Activated CD4-positive, alpha-beta T cell treated with anti-CD3 and anti-CD28 coated beads, Interleukin-2, Interleukin-4, amounts not matched to agents 100 ng/mL and 50 ng/mL, durations not matched to agents 16 hours and 8 hours (primary cell): ENCODE results near the gene ACSS1.
A peak's percentile ranks its signal among the peaks of the same experiment; 100 is the strongest.

Experiments used
- DNase-seq: peaks from one replicate; pipeline ENCODE4 v3.0.0-alpha.2; 2020; ENCODE audit warnings: low spot score

Gene ACSS1

DNA sequence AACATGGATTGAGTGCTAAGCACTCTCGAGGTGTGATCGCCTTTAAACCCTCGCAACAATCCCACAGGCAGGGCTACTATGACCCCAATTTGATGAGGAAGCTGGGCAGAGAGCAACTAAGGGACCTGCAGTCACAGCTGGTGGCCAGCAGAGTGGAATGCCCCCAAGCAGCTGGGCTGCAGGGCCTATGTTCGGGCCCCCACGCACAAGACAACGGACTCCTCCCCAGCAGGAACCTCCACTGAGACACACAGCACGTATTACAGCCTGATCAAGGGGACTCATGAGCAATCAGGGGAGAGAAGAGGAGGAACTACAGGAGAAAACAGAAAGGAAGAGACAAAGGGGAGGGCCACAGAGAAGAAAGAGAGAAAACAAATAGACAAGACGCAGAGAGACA is 87.2 kb downstream of the ACSS1 start:
- no peak for DNase-seq

DNA sequence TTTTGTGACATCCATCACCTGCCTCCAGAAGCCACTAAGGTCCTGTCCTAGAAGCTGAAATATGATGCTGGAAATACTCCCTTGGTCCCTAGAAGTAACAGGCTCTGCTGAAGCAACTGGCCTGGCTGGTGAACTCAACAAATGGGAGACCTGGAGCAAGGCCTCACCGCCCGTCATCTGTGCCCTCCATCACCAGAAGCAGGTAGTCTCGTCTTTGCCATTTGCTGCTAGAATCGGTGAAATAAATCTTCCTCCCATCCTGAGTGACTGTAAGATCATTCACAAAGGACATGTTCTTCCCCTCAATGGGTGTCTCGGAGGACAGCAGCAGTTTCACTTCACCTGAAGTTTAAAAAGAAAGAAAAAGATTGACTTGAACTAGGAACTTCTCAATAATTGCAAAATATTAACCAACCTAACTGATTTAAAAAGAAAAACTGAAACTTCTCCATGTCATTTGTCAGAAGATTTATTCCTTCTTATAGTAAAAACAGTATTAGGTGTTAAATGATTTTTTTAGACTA is 87.8 kb downstream of the ACSS1 start:
- no peak for DNase-seq

DNA sequence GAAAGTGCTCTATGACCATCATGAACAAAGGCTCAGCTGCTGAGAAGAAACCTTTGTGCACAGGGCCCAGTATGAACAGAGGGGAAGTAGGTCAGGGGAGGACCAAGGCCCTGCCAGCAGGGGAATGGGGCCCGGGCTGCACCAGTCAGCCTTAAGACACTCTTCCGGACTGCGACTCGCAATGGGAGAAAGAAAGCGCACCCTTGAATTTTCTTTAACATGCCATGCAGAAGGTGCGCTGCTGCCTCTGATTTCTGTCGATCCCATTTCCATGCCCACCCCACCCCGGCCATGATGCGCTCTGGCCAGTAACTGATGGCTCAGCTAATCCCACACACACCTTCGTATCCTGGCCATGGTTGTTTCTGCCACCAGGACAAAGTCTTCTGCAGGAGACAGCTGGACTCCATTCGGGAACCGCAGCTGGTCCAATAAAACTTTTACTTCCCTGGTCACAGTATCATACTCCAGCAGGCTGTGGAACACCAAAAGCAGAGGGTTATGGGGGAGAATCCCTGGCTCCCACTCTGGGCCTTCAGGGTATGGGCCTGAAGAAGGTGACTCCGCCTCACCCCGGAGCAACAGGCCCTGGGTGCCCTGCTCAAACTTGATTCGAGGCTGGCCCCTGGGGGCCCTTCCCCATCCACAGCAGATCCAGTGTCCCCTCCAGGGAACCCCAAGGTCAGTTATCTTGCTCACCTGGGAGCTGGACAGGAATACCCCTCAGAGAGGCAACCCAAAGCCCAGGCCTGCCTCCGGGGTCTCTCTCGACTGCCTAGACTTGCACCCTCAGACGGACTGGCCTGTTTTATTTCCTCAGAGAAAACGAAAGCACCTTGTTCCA is 88.5 kb downstream of the ACSS1 start:
- no peak for DNase-seq

DNA sequence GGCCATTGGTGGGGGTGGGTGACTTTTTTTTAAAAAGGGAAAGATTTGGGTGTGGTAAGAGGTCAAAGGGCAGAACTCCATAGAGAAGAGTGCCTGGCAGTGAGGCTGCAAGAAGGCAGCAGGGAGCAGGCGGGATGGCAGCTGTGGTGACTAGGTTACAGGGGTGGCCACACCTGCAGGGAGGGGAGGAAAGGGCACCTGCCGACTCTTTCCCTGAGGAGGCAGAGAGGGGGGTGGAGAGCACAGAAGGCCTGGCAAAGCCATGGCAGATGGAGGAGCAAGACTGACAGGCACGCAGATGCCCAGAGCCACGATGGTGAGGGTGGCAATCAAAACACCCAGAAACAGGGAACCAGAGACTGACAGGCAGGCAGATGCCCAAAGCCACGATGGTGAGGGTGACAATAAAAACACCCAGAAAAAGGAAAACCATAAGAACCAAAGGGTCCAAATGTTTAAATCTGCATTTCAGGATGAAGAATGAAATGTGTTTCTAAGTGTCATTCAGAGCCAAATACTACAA is 89.6 kb downstream of the ACSS1 start:
- DNase-seq, result no peak

DNA sequence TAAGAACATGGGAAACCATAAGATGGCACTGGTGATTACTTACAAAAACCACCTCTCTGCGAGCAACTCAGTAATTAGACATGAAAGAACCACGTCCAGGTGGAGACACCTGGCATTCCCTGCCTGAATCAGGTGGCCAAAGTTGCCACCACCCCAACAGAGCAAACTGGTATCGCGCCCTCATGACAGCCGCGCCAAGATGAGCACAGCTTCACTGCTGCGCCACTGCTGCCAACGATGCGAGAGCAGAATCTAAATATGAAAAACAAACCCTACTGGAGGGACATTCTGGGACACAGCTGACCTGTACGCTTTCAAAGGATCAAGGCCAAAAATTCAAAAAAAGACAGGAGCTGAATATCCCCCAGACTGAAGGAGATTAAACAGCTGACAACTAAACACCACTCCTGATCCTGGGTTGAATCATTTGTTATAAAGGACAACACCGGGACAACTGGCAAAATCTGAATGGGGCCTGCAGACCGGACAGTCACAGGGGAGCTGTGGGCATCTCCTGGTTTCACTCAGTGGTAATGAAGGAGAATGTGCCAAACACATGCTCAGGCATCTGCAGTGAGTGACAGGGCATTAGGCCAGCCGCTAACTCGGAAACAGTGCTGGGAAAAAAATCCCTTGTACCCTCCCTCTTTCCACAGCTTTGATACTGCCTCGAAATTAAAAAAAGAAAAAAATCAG is 91.5 kb downstream of the ACSS1 start:
- DNase-seq, result no peak

DNA sequence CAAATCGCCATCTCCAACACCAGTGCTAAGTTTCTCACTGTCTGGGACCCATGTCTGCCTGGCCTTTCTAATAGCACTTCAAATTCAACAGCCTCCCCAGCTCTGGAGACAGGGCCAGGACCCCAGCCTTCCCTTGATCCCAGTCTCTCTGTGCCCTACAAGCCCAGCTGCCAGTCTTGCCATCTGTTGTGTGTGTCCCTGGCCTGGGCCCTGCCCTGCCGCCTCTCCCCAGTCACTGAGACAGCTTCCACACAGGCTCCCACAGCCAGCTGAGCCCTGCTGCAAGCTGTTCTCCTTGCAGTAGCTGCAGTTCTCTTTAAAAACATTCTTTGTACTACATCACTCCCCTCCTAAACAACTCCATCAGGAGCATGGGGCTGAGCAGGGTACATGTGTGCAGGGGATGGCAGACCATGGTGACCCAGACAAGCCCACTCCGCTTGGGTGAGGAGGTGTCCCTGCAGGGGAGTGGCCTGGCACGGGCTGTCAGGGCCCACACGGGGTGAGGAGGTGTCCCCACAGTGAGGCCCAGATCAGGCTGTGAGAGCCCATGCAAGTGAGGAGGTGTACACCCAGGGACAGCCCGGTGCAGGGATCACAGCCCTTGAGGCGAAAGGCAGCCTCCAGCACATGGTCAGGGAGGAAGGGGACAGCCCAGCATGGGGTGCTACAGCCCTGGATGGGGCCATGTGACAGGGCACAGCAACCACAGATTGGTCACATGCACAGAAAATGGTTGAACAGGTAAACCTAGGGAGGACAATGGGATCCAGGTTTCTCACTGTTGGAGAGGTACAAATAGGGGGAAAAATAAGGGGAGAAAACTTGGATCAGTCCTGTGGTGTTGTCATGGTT is 92.6 kb downstream of the ACSS1 start:
- no peak for DNase-seq

DNA sequence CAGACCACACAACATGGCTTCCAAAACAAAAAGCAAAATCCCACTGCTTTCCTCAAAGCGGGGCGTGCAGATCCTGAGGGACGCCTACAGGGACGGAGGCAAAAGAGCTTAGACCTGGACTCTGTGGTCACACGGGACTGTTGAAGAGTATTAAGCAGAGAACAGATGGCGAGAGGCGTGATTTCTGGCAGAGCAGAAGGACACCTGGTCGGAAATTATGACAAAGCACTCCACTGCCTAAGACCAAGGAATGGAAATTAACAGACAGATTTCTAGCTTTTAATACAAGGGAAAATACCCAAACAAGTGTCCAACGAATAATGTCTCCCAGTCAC is 93.5 kb downstream of the ACSS1 start:
- no peak for DNase-seq

DNA sequence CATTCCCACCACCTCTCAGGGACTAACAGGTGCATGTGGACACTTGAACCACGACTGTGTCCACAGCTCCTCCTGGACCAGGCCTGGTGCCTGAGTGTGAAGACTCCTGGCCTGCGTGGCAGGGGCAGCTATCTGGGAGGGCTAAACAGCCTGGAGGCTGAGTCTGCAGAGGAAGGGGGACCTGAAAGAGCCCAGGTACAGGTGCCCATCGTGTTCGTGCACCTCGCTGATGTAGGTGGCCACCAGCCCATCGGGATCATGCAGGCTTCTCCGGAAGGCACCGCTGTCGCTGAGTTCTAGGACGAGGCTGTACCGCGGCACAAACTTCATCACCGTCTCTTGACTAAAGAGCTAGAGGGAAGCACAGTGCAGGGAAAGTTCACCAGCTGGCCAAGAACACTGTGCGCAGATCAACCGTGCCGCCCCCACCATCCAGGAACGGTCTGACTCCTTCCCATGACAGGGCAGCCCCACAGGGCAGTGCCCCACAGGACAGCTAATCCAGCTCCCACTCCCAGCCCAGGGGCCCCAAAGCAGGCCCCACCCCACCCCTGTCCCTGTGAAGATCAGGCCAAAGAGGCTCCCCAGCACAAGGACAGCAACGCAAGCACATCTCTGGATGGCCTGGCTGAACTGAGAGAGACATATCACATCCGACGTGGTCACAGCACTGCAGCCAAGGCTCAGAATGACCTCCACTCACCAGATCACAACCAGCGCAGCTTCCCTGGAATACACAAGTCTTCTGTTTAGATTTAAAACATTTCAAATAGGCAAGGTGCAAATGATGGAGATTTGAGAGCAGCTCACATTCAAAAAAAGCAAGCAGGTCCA is 94.0 kb downstream of the ACSS1 start:
- DNase-seq, result no peak

DNA sequence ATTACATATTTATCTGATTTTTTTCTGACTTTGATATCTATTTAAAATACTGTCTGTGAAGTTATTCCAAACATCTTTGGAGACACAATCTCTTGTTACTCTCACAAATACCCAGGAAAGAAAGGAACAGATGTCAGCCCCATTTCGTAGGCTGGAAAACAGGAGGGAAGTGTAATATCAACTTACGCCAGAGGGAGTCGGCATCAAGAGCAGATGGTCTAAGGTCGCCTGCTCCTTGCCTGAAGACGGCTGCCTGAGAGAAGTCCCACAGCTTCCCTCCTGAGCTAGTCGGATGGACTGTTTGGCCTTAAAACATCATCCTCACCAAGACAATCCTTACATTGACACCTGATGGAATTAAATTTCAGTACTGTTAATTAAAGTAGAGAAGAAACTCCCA is 95.4 kb downstream of the ACSS1 start:
- no peak for DNase-seq

DNA sequence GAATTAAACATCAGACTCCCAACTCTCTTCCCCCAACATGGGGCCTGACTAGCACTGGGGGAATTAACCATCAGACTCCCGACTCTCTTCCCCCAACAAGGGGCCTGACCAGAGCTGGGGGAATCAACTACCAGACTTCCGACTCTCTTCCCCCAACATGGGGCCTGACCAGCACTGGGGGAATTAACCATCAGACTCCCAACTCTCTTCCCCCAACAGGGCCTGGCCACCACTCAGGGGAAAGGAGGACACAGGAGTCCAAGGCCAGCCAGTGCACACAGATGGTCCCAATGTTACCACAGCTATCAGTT is 95.8 kb downstream of the ACSS1 start:
- DNase-seq, result no peak

DNA sequence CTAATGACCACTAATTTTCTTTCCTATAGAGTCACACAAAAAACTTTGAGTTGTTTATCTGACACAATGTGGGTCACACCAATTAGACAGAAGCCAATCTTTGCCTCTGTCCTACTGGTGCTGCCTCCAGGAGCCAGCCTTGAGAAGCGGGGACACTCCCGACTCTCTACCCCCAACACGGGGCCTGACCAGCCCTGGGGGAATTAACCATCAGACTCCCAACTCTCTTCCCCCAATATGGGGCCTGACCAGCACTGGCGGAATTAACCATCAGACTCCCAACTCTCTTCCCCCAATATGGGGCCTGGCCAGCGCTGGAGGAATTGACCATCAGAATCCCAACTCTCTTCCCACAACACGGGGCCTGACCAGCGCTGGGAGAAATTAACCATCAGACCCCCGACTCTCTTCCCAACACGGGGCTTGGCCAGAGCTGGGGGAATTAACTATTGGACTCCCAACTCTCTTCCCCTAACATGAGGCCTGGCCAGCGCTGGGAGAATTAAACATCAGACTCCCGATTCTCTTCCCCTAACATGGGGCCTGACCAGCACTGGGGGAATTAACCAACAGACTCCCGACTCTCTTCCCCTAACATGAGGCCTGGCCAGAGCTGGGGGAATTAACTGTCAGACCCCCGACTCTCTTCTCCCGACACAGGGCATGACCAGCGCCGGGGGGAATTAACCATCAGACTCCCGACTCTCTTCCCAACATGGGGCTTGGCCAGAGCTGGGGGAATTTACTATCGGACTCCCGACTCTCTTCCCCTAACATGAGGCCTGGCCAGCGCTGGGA is 96.4 kb downstream of the ACSS1 start:
- no peak for DNase-seq

DNA sequence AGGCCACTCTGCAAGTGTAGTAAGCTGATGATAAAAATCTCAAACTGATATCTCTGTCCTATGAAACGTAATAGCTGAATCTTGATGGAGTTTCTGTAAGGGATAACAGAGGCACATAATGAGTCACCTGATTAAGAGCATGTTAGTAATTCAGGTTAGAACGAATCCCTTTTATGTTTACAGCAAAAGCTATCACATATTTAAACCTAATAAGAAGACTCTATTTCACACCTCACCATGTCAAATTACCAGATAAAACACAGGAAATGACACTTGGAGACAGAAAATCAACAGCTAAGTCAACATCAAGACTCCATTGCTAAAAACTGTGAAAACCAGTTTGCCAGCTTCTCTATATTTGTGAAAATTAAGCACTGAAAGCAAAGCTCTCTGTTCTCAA is 97.1 kb downstream of the ACSS1 start:
- DNase-seq, result peak; percentile 25

DNA sequence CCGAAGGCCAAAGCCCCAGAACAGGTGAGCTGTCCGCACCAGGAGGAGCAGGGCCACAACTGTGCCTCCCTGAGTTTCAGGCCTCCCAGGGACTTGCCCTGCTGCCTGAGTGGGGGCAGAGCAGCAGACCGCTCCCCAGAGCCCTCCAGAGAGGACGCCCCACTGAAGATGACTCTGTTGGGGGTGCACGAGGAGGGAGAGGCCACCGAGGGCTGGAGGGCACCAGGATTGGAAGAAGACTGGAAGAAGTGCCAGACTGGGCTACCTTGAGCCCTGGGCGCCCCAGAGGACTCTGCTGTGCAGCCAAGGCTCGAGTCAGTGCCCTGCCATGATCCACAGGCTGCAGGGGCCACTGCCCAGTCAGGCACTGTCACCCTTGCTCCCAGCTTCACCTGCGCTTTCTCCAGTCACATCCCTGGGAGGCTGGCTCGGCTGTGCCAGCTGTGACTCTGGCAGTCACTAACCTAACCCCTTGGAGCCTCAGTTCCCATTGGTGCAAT is 97.6 kb downstream of the ACSS1 start:
- DNase-seq, result no peak

DNA sequence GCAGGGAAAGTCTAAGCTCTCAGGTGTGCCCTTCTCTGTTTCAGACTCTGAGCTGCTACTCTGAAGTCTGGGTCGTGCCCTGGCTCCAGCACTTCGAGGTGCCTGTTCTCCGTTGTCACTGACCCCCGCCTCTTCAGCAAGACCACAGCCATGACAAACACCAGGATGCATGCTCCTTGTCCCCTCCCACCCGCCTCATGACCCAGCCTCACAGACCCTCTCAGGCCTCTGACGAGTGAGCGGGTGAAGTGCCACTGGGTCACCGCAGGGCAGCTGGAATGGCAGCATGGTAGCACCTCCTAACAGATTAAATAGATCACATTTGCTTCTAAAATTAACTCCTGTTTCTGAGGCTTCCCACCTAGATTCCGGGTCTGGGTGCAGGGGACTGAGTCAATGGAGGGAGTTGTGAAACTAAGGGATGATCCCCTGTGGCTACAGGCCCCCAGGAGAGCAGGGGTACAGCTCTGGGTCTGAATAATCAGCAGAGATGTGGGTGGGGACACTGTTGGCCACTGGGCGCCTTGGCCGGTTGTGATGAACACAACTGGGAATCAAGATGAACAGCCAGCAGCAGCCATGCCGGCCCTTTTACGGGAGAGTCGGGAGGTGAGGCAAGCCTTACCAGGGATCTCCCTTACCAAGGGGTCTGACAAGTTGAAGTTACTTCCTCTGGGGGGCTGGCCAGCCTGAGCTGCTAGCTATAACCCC is 98.2 kb downstream of the ACSS1 start:
- no peak for DNase-seq

DNA sequence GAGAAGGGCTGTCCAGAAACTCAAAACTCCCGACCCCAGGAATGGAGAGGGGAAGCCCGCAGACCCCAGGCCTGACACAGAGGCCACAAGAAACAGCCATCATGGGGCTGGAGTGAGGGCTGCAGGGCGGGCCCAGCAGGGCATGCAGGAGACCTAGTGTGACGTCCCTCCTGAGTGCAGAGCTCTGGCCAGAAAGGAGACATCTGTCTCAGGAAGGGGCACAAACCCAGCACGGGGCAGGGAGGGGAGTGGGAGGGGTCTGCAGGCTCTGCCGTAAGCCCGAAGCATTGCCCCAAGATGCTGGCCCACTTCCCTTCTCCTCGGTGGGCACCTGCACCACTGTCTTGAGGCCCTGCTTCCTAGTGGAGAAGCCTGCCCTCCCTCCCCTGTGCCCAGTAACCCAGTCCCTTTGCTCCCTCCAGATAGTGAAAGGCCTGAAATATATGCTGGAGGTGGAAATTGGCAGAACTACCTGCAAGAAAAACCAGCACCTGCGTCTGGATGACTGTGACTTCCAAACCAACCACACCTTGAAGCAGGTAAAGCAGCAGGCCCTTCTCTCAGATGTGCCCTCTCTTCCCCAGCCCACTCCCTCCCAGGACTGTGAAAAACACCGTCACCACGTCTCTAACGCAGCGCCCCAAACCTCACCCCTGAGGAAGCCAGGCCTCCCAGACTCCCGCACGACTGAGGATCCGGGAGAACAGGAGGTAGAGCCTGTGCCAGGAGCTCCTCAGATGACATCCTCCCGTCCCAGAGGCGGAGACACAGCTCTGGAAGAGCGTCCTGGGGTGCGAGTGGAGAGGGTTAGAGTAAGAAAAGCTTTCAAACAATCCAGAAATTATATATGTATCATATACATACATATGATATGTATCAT is 99.2 kb downstream of the ACSS1 start:
- DNase-seq, result no peak

DNA sequence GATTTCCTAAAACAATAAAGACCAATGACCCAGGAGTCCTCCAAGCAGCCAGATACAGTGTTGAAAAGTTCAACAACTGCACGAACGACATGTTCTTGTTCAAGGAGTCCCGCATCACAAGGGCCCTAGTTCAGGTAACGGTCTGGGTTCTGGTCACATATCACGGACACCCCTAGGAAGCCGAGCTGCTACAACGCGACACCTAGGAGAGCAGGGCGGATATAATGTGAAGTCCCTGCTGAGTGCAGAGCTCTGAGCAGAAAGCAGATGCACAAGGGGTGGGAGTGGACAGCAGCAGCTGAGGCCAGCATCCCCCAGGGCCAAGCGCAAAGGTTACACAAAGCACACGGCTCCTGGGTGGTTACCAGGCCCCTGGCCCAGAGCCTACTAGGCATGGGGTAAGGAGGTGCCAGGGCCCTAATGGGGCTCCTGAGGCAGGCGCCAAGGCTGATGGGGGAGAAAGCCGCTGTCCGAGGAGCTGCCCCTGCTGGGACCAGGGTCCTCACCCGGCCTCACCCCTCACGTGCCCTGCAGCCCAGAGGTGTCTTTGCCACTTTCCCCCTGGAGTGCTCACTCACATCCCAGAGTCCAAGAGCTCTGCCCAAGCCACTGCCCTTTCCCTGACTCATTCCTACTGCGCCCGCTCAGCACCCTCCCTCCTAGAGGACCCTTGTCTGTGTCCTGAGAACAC is 100.5 kb downstream of the ACSS1 start:
- no peak for DNase-seq
